HG03103 (cell line): ENCODE measurements around the gene RIPPLY2.
A peak's percentile ranks its signal among the peaks of the same experiment; 100 is the strongest.
"Not testable (repeated sequence)": the region's sequence is repeated elsewhere in the genome, so short reads cannot be mapped to it uniquely, and the experiment has no call there.

Source experiments
- ATAC-seq: cut with Tn5 transposase; IDR thresholded peaks from one replicate; pipeline ENCODE4 v1.9.1; 2021; ENCODE audit warnings: low read depth; ENCODE audit not compliant: unreplicated experiment

RIPPLY2 gene, protein sequence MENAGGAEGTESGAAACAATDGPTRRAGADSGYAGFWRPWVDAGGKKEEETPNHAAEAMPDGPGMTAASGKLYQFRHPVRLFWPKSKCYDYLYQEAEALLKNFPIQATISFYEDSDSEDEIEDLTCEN

DNA sequence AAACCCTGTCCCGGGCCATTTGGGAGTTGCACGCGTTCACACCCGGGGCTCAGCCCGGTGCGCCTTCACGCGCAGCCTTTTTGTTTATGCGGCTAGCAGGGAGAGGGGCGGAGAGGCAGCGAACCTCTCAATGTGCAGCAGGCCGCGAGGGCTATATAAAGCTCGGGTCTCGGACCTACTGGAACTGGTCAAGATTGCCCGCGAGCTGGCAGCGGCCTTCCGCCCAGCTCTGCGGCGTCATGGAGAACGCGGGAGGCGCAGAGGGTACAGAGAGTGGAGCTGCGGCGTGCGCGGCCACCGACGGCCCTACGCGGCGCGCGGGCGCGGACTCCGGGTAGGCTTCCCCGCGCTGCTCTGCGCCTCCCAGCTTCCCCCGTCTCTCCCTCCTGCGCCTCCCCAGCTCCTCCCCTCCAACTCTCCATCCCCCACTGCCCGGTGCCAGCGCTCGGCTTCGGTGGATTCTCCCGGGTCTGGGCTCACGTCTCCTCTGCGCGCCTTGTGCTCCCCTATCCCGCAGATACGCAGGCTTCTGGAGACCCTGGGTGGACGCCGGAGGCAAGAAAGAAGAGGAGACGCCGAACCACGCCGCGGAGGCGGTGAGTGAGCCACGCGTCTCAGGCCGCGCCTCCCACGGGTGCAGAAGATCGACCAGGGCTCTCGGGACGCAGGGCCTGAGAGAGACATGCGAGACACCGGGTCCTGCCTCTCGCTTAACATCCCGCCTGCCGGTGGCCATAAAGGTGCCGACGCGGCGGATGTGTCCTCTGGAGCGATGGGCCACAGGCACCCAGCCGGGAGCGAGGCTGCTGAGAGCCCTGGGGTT, at the start of gene RIPPLY2:
TSS of gene RIPPLY2 (plus strand) at position 183 of the 823 bp plus-strand sequence. CDS start at position 240, 57 bp downstream.
- peak; percentile 71 for ATAC-seq

DNA sequence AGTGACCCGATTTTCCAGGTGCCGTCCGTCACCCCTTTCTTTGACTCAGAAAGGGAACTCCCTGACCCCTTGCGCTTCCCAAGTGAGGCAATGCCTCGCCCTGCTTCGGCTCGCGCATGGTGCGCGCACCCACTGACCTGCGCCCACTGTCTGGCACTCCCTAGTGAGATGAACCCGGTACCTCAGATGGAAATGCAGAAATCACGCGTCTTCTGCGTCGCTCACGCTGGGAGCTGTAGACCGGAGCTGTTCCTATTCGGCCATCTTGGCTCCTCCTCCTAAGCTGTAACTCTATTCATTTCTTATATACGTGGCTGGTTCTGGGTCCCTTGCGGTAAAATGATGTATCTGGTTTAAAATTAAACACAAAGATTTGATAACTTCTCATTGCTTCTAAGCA, 49.7 kb upstream of the RIPPLY2 start:
- not testable (repeated sequence) for ATAC-seq

DNA sequence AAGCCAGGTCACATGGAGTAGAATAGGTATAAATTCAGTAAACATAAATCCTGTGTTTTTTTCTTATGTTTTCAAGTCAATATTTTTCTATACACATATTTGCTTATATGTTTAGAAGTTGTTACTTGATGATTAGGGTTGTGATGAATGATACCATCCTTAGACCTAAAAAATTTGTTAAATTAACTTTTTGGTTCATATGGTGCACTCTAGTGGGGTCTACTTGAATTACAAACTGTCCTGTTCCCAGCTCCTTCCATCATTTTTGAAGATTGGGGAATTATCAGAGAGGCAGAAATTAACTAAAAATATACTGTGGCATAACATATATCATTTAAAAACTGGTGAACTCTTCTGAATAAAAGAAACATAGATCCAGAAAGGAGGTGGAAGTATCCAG, 48.3 kb upstream of the RIPPLY2 start:
- ATAC-seq, result no peak

DNA sequence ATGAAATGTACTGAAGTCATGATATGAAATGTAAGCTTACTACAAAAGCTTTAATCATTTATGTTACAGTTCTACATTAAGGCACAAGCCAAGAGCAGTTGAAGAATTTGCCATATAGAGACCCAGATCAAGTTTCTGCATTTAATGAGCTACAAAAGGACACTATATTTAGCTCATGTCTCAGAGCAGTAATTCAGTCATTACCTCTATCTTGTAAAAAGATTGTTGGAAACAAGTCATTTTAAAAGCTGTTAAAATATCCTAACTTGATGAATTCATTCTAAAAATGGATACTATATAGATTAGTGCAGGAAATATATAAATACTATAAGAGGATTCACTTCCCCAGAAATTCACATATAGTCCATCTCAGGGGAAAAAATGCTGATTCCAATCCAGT, 45.2 kb upstream of the RIPPLY2 start:
- no peak for ATAC-seq

DNA sequence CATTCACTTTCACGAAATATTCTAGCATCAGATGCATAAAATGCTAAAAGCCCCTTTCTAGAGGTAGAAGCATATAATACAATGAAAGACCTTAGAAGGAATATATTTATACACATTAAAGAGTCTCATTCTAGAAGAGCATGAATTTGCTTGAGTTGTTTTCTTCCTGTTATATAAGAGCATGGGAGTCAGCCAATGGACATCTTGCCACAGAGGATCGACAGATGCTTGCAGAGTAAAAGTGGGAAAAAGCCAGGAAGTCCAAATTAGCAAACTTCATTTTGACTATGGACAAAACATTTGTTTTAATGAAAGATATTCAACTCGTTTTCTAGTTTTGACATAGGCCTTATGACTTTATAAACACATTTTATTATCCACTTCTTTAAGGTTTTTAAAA, 44.2 kb upstream of the RIPPLY2 start:
- ATAC-seq, result no peak

DNA sequence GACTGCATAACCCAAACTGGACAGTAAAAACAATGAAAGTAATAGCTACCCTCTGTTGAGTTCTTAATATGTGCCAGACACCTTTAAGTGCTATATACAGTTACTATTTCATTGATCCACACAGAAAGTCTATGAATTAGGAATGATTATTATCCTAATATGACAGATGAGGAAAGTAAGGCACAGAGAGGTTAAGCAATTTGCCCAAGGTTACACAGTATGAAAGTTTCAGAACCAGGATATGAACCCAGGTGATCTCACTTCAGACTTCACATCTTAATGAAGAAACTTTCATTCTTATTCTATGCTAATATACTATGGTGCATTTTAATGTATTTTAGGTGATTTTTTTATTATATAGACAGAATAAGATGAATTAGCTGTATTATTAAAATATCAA, 40.6 kb upstream of the RIPPLY2 start:
- ATAC-seq, result no peak

DNA sequence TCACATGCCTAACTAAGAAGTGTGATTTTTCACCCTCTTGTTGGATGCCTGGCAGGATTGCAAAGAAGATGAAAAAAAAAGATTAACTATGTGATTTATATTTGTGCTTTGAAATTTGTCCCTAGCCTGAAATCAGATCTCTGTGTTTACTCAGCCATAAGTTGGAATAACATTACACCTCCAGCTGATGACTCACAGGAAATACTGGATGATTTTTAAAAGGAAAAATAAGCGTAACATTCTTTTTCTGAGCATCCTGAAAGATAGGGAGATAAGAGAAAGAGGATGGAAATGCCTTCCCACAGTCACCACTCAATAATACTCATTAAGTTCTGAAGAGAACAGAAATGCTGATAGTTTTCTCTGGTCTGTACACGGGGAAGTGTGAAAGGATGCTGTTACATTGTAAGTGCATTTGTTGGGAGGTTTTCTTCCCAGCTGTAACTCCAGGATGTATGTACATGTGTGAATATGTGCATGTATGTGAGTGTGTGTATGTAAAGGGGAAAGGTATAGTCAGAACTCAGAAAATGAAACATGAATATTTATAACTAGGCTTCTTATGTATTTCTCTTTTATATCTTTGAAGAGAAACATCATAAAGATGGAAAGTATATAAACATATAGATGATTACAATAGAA, 37.4 kb upstream of the RIPPLY2 start:
- no peak for ATAC-seq

DNA sequence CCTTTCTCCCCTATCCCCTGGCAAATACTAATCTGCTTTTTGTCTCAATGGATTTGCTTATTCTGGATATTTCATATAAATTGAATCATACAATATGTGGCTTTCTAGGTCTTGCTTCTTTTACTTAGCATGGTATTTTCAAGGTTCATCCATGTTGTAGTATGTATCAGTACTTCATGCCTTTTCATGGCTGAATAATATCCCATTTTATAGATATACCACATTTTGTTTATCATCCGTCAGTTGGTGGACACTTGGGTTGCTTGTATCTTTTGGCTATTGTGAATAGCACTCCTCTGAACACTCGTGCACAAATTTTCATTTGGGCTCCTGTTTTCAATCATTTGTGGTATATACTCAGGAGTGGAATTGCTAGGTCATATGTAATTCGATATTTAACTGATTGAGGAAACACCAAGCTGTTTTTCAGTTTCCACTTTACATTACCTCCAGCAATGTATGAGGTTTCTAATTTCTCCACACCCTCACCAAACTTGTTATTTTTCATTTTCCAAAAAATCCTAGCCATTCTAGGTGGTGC, 30.5 kb upstream of the RIPPLY2 start:
- no peak for ATAC-seq

DNA sequence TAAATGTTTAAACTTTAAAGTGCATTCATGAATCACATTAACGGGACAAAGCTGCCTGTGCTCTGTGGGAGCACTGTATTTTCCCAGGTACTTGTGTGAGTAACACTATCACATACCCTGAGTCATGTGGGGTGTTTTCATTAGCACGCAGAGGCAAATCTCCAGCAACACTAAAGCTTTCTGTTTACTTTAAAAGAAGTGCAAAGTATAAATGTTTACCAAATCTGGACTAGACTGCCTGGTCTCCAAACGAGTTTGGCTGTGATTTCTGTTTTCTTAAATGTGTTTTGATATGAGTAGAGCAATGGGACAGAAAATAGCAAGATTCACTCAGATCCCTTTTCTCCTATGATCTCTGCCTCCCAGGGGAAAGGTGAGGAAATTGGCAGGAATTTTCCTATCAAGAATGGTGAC, 28.8 kb upstream of the RIPPLY2 start:
- no peak for ATAC-seq

DNA sequence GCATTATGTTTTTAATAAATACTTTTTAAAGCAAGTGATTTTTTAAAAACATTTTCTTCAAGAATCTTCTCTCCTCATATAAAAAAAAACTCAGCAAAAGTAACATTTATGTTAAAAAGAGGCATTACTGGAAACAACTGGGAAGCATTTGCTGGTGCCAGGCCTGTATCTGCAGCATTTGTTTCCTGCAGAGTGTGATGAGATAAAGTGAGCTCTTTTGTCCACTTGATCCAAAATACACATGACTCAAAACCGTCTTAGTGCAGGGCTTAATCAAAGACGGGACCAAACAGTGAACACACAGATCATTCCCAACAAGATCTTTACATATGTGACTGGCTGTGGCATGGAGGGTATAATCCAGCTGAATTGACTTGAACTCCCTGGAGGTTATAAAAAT, 28.3 kb upstream of the RIPPLY2 start:
- no peak for ATAC-seq

DNA sequence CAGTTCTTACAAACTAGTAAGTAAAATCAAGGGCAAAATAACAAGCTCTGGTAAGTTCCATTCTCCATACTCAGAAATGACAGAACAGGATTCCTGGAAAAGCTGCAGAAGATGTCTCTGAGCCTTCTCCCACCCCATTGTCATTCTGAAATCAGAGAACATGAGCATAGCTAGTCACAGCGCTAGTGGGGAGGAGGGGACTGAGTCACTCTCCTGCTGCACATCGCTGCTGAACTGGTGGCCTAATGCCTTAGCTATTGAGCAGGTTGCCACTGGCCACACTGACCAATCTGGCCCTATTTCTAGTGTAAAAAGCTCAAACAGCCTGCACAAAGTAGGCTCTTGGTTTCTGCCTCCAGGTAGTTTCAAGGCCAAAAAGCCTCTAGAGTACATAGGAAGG, 26.1 kb upstream of the RIPPLY2 start:
- no peak for ATAC-seq

DNA sequence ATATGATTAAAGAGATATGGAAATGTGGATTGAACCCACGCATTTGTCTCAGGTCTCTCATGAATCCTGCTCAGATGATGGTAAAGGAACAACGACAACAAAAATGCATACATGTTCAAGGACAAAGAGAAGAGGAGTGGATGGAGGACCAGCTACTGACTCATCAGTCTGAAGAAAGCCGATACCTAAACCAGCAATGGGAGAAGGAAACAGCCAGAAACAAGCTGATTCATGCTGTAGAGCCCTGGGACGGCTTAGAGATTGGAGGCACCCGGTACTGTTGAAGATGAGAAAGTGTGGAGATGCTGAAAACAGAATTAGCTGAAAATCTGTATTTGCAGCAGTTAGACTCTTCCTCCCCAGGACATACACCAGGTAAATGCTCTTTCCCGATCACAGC, 14.4 kb upstream of the RIPPLY2 start:
- ATAC-seq, result no peak

DNA sequence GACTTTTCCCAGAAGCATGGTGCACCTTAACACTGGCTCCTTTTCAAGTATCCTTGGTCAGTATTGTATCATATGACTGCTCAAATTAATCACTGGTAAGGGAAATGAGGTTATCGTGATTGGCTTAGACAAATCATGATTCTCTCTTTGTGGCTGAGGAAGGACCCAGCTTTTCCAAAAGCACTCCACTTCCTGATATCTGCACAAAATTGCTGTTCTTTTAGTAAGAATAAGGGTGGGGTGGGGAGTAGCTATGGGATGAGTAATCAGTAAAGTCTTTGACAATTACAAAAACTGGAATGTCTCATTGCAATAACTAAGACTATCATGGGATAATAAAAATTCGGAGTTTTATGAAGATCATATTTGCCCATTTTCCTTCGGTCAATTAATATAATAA, 9.0 kb upstream of the RIPPLY2 start:
- ATAC-seq, result no peak

DNA sequence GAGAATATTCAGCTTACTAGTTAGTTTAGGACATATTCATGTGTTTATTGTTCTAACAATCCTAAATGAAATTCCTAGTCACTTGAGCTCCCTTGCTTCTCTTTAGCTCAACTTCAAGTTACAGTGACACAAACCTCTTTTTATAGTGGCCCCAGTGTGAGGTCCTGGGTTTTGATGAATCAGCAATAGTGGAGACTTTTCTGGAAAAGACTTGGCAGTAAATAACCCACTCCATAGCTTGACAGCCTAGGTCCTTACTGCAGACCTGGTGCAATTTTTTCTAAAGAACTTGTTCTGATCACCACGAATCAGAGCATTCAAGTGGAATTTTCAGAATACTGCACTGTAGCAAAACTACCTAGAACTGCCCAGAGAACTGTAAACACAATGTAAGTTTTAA, 6.9 kb upstream of the RIPPLY2 start:
- no peak for ATAC-seq

DNA sequence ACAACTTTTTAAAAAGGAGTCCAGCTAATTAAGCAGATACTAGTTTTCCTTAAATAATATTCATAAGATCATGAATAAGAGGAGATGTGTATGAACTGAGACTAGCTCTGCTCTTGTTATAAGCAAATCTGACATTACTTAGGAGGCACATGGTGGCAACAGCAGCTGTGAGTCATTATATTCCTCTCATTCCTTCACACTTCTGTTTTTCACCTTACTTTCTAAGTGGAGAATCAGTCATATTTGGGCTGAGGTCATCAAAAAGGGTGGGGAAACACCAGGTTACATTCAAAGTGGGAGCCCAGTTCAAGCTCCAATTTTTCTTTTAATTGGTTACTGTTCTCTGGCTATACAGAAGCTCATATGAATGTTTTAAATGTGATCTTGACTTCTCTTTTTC, 6.0 kb upstream of the RIPPLY2 start:
- ATAC-seq, result peak; percentile 79

DNA sequence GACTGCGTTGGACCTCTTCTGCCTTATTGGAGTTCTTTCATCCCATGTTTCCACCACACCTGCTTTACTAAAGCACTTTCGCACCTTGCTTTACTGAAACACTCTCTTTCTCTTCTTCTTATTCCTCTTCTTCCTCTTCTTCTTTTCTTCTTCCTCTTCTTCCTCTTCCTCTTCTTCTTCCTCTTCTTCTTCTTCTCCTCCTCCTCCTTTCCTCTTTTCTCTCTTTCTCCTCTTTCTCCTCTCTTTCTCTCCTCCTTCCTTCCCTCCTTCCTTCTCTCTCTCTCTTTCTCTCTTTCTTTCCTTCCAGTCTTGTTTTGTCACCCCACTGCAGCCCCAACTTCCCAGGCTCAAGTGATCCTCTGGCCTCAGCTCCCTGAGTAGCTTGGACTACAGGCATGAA, 4.0 kb upstream of the RIPPLY2 start:
- ATAC-seq, result no peak

DNA sequence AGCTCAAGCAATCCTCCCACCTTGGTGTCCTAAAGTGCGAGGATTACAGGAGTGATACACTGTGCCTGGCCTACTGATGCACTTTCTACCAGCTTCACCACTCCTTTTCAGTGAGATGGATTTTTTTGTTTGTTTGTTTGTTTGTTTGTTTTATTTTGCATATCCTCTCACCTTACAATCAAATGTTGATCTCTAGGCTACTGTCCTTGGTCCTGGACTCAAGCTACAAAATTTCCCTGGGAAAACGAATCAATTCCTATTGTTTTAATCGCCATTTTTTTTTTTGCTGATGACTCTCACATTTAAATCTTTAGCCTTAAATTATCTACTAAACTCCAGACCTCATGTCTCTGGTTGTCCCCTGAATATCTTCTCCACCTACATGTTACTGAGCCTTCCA, 3.5 kb upstream of the RIPPLY2 start:
- ATAC-seq, result no peak

DNA sequence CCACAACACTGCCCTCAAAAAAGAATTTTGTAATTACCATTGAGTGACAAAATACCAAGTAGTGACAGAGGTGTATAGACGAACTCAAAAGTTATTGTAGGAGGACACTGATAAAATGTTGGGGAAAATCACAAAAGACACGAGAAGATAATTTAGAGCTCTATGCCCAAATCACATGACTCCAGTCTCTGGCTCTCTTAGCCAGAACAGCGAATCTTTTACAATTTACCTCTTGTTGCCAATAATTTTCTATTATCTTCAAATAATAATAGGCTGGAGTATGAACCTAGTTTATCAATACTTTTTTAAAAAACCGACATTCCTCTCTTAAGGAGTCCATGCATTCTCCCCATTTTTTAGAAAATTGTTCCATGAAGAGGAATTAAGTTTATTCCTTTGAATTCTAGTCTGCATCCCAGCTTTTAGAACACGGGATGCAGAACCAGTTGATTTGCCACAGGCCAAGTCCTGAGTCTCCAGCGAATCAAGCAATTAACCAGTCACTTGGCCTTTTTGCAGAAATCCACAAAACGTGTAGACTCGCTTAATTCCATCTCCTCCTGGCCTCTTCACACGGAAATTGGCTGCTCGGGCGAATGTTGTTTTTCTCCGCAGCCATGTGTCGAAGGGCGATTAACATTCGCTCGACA, 507 bp upstream of the RIPPLY2 start:
- ATAC-seq, result no peak

DNA sequence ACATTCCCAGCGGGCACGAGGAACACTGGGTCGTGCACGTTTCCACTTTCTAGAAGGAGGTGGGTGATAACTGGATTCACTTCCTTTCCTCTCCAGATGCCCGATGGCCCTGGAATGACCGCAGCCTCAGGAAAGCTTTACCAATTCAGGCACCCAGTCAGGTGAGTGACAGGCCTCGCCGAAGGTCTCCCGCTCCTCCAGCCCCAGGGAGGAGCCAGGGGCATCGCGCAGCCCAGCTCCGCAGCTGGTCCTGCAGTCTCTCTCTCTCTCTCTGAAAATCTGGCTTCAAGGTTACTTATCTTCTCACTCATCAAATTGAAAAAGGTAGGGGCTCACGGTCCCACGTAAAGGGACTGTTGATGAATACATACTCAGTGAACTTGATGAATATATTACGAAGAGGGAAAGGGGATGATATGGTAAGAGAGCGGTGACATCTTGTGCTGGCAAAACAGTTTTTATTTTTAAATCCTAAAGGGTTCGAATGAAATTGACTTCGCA, 891 bp downstream of the RIPPLY2 start:
- ATAC-seq, result peak; percentile 12

DNA sequence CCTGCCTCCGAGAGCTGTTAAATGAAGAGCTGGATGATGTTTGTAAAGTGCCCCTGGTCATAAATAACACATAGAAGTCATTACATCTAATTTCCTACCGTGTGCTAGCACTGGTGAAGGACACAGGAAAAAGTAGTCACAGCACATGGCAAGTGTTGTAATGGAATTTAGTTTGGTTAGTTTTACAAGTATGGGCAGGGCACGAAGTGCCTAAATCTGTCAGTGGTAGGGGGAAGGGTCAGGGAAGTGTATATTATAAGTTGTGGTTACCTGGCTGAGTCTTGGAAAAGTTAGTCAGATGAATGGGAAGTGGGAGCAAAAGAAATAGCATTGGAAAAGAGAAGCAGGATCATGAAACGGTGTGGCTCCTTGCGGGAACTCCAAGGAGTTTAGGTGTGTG, 1.6 kb downstream of the RIPPLY2 start:
- ATAC-seq, result no peak
